HT1080 (cell line): ENCODE results near the gene OR52H1. TPM values are rescaled to one million over a fixed set of nuclear protein-coding genes. Genes with fewer than 3 reads are reported as not detected.

Source experiments
- total RNA-seq: library from RNA; depleted of rRNA; stranded (reverse); fragments of >200 nt; shearing (Covaris generic); gene quantifications from 2 replicates; pipeline ENCODE4 v1.2.3, GENCODE V29; 2014; rRNA removed

OR52H1 gene
- total RNA-seq, 1 experiment from 2014 or later = not detected

Other genes with a start within 250 kb of the OR52H1 start
- gene OR51B4, start 246.6 kb downstream of the OR52H1 start, total RNA-seq = 21.5 and 33.4 TPM in 2 replicates
- gene OR51B2, start 224.2 kb downstream of the OR52H1 start, total RNA-seq = 4.4 and 5.8 TPM in 2 replicates
- 118 and 147 TPM in 2 replicates for gene OR51B5, start 205.0 kb downstream of the OR52H1 start, total RNA-seq
- gene OR51B6, start 197.0 kb downstream of the OR52H1 start, total RNA-seq = not detected in 2 replicates
- gene OR51M1, start 164.7 kb downstream of the OR52H1 start, total RNA-seq = not detected in 2 replicates
- not detected in 2 replicates for gene OR51Q1, start 126.4 kb downstream of the OR52H1 start, total RNA-seq
- 2.9 and 3.1 TPM in 2 replicates for gene OR51I1, start 107.0 kb downstream of the OR52H1 start, total RNA-seq
- gene OR51I2, start 99.2 kb downstream of the OR52H1 start, total RNA-seq = 0.03 TPM in 1 of 2 replicates, not detected in the other
- not detected in 2 replicates for gene OR52D1, start 59.9 kb downstream of the OR52H1 start, total RNA-seq
- gene UBQLN3, start 38.6 kb downstream of the OR52H1 start, total RNA-seq = not detected in 2 replicates
- 0.07 TPM in 1 of 2 replicates, not detected in the other for gene UBQLNL, start 31.8 kb downstream of the OR52H1 start, total RNA-seq
- gene OR52B6, start 32.3 kb upstream of the OR52H1 start, total RNA-seq = not detected in 2 replicates
- gene TRIM6, start 48.1 kb upstream of the OR52H1 start, total RNA-seq = 3.6 and 4.8 TPM in 2 replicates
- 1.9 and 3.6 TPM in 2 replicates for gene TRIM34, start 76.5 kb upstream of the OR52H1 start, total RNA-seq
- 22.5 and 29.2 TPM in 2 replicates for gene TRIM5, start 136.5 kb upstream of the OR52H1 start, total RNA-seq
- 12.3 and 18.4 TPM in 2 replicates for gene TRIM22, start 141.2 kb upstream of the OR52H1 start, total RNA-seq
- gene OR56B1, start 187.9 kb upstream of the OR52H1 start, total RNA-seq = not detected in 2 replicates
- not detected in 2 replicates for gene OR52N4, start 205.7 kb upstream of the OR52H1 start, total RNA-seq
- not detected in 2 replicates for gene OR52N5, start 234.8 kb upstream of the OR52H1 start, total RNA-seq
- not detected in 2 replicates for gene OR52N1, start 242.7 kb upstream of the OR52H1 start, total RNA-seq